GM21723 (cell line): Measurements from ENCODE around the gene BCORL1.

Experiments
- ATAC-seq: cut with Tn5 transposase; IDR thresholded peaks from one replicate; pipeline ENCODE4 v1.9.1; 2021; ENCODE audit warnings: mild to moderate bottlenecking, moderate library complexity; ENCODE audit not compliant: unreplicated experiment

BCORL1 gene

GRCh38 chrX:129963729-129964128 lies 18.7 kb upstream of the BCORL1 start:
- ATAC-seq: no peak

GRCh38 chrX:129965166-129965565 lies 17.3 kb upstream of the BCORL1 start:
- ATAC-seq: no peak

- no peak for ATAC-seq
Observed at GRCh38 chrX:129968968-129969367, 13.5 kb upstream of the BCORL1 start.

GRCh38 chrX:129976441-129976840 lies 6.0 kb upstream of the BCORL1 start:
- no peak for ATAC-seq

GRCh38 chrX:129979207-129979920 lies 3.1 kb upstream of the BCORL1 start:
- no peak for ATAC-seq

- no peak for ATAC-seq
Observed at GRCh38 chrX:129980001-129980401, 2.4 kb upstream of the BCORL1 start.

- no peak for ATAC-seq
Observed at GRCh38 chrX:129980540-129981199, 1.8 kb upstream of the BCORL1 start.

GRCh38 chrX:129981200-129981553 lies 1.3 kb upstream of the BCORL1 start:
- ATAC-seq: no peak

- no peak for ATAC-seq
Observed at GRCh38 chrX:129981752-129982299, 609 bp upstream of the BCORL1 start.

GRCh38 chrX:129983575-129984110 lies 1.2 kb downstream of the BCORL1 start:
- ATAC-seq: no peak

GRCh38 chrX:129984111-129984958 lies 1.9 kb downstream of the BCORL1 start:
- no peak for ATAC-seq

GRCh38 chrX:129987871-129988270 lies 5.4 kb downstream of the BCORL1 start:
- no peak for ATAC-seq

GRCh38 chrX:129992181-129992580 lies 9.7 kb downstream of the BCORL1 start:
- ATAC-seq: no peak

- no peak for ATAC-seq
Observed at GRCh38 chrX:129996120-129996519, 13.7 kb downstream of the BCORL1 start.

GRCh38 chrX:129997086-129997485 lies 14.7 kb downstream of the BCORL1 start:
- ATAC-seq: no peak

GRCh38 chrX:129998021-129998420 lies 15.6 kb downstream of the BCORL1 start:
- ATAC-seq: no peak

GRCh38 chrX:130001893-130002292 lies 19.5 kb downstream of the BCORL1 start:
- ATAC-seq: no peak

- no peak for ATAC-seq
Observed at GRCh38 chrX:130002541-130002940, 20.1 kb downstream of the BCORL1 start.

- ATAC-seq: no peak
Observed at GRCh38 chrX:130005089-130005807, 22.8 kb downstream of the BCORL1 start.

- ATAC-seq: no peak
Observed at GRCh38 chrX:130009658-130010223, 27.3 kb downstream of the BCORL1 start.
